DMS53 (cell line): ENCODE measurements around the gene ALG9.

Experiments
- DNase-seq: peaks from one replicate; lab custom pipeline; 2025; lab: John Stamatoyannopoulos, UW

Gene ALG9

GRCh38 chr11:111834432-111835163 lies 36.8 kb downstream of the ALG9 start:
- no peak for DNase-seq

GRCh38 chr11:111833524-111833923 lies 37.9 kb downstream of the ALG9 start:
- DNase-seq = peak; percentile 36

GRCh38 chr11:111829185-111829968 lies 42.0 kb downstream of the ALG9 start:
- DNase-seq = no peak

GRCh38 chr11:111826322-111826950 lies 44.9 kb downstream of the ALG9 start:
- DNase-seq = no peak

GRCh38 chr11:111823629-111824028 lies 47.8 kb downstream of the ALG9 start:
- no peak for DNase-seq

GRCh38 chr11:111823131-111823530 lies 48.2 kb downstream of the ALG9 start:
- DNase-seq = no peak

GRCh38 chr11:111819829-111820237 lies 51.5 kb downstream of the ALG9 start:
- DNase-seq = no peak

GRCh38 chr11:111819161-111819828 lies 52.1 kb downstream of the ALG9 start:
- DNase-seq = peak; percentile 64

GRCh38 chr11:111815489-111815888 lies 55.9 kb downstream of the ALG9 start:
- no peak for DNase-seq

GRCh38 chr11:111814557-111815320 lies 56.6 kb downstream of the ALG9 start:
- no peak for DNase-seq

- no peak for DNase-seq
Observed at GRCh38 chr11:111814106-111814505, 57.3 kb downstream of the ALG9 start.

- no peak for DNase-seq
Observed at GRCh38 chr11:111812211-111812610, 59.2 kb downstream of the ALG9 start.

- no peak for DNase-seq
Observed at GRCh38 chr11:111811445-111811844, 59.9 kb downstream of the ALG9 start.

- no peak for DNase-seq
Observed at GRCh38 chr11:111808834-111809233, 62.5 kb downstream of the ALG9 start.

- DNase-seq = no peak
Observed at GRCh38 chr11:111808063-111808588, 63.3 kb downstream of the ALG9 start.

- DNase-seq = no peak
Observed at GRCh38 chr11:111807076-111807475, 64.3 kb downstream of the ALG9 start.

GRCh38 chr11:111801135-111801534 lies 70.2 kb downstream of the ALG9 start:
- no peak for DNase-seq

GRCh38 chr11:111798279-111798678 lies 73.1 kb downstream of the ALG9 start:
- no peak for DNase-seq

GRCh38 chr11:111797145-111797581 lies 74.2 kb downstream of the ALG9 start:
- peak; percentile 52 for DNase-seq

GRCh38 chr11:111796696-111797095 lies 74.7 kb downstream of the ALG9 start:
- DNase-seq = no peak

GRCh38 chr11:111795334-111795985 lies 75.9 kb downstream of the ALG9 start:
- no peak for DNase-seq
